HepG2 (cell line): Measurements from ENCODE around the gene ACOT13. TPM values are rescaled to one million over a fixed set of nuclear protein-coding genes. Genes with fewer than 3 reads are reported as not detected.
A peak's percentile ranks its signal among the peaks of the same experiment; 100 is the strongest.

ENCODE experiments used
- ATAC-seq: fragments of 200-7000 bp; cut with Tn5 transposase; 3 replicates; pipeline ENCODE4 v1.9.1; 2020; ENCODE audit warnings: mild to moderate bottlenecking, moderate library complexity
- BruUV-seq: library from RNA; stranded (reverse); fragments of 400-500 nt; replicated peaks from 2 replicates; lab custom pipeline; 2021; lab: Mats Ljungman, UMichigan
- CTCF ChIA-PET: fragments of 300-600 bp; formaldehyde crosslinking; extraction: SDS; loops from one replicate; lab custom pipeline; 2021; ENCODE audit warnings: low total read pairs, inconsistent platforms, low intra/inter-chr PET ratio; lab: Yijun Ruan, JAX
- POLR2A ChIA-PET: fragments of 350-600 bp; sonication (Branson Sonifier 250); formaldehyde crosslinking; loops from one replicate; lab custom pipeline; 2020; ENCODE audit warnings: antibody characterized with exemption, inconsistent platforms; lab: Yijun Ruan, JAX
- DNase-seq: peaks from one replicate; pipeline ENCODE4 v3.0.0-alpha.2; 2015; ENCODE audit warnings: low spot score
- FAIRE-seq: peaks from 3 replicates; lab custom pipeline; 2011; peaks lifted over from hg19 to GRCh38; lab: Jason Lieb, UNC
- H2AFZ ChIP-seq: one replicate; pipeline ENCODE4 v1.6.1; 2011; ENCODE audit warnings: low read length, inconsistent platforms
- H3K27ac ChIP-seq: fragments of 300-600 bp; 3 replicates; pipeline ENCODE4 v1.8.0; 2011; ENCODE audit warnings: mixed run types, mild to moderate bottlenecking, mixed read lengths, low read length, inconsistent platforms; ENCODE audit not compliant: insufficient read depth; ENCODE audit errors: extremely low read length
- H3K27me3 ChIP-seq, 2 experiments: fragments of 200-600 bp in 1 of 2; 2 replicates in 1 of 2; 3 replicates in 1 of 2; pipeline versions ENCODE4 v1.6.0 to v1.8.0; 2011; ENCODE audit warnings: low read length in 2 of 2, mild to moderate bottlenecking in 2 of 2, moderate library complexity in 2 of 2, inconsistent platforms in 1 of 2; ENCODE audit not compliant: insufficient read depth in 2 of 2, control insufficient read depth in 1 of 2
- H3K36me3 ChIP-seq, 2 experiments: fragments of 200-600 bp in 1 of 2; replicated peaks in 1 of 2; 2 replicates in 1 of 2; 3 replicates in 1 of 2; pipeline versions ENCODE4 v1.5.1 to v1.8.0; 2011; ENCODE audit warnings: low read length in 2 of 2, inconsistent platforms in 1 of 2; ENCODE audit not compliant: insufficient read depth in 2 of 2, control insufficient read depth in 1 of 2
- H3K4me1 ChIP-seq: 2 replicates; pipeline ENCODE4 v1.5.1; 2012; ENCODE audit warnings: low read length, inconsistent platforms; ENCODE audit not compliant: insufficient read depth
- H3K4me2 ChIP-seq: 2 replicates; pipeline ENCODE4 v1.6.0; 2011; ENCODE audit warnings: low read depth, low read length, inconsistent platforms
- H3K4me3 ChIP-seq, 3 experiments: fragments of 200-600 bp in 1 of 3; sonication (generic), shearing (Covaris generic) in 1 of 3; replicated peaks in 1 of 3; 2 replicates each; pipeline ENCODE4 v1.5.1; 2011 to 2016; ENCODE audit warnings: low read length in 3 of 3, inconsistent platforms in 2 of 3, low read depth in 2 of 3, mild to moderate bottlenecking in 2 of 3, control low read depth in 1 of 3, mixed read lengths in 1 of 3; ENCODE audit not compliant: insufficient read depth in 1 of 3
- H3K79me2 ChIP-seq: one replicate; pipeline ENCODE4 v1.6.1; 2011; ENCODE audit warnings: low read length, inconsistent platforms; ENCODE audit not compliant: insufficient read depth
- H3K9ac ChIP-seq: 2 replicates; pipeline ENCODE4 v1.6.0; 2011; ENCODE audit warnings: mild to moderate bottlenecking, low read depth, low read length, inconsistent platforms; ENCODE audit not compliant: insufficient read depth
- H3K9me3 ChIP-seq: 2 replicates; pipeline ENCODE4 v1.5.1; 2012; ENCODE audit warnings: mild to moderate bottlenecking, low read length
- H4K20me1 ChIP-seq: 2 replicates; pipeline ENCODE4 v1.6.0; 2011; ENCODE audit warnings: inconsistent platforms, mild to moderate bottlenecking, low read length, moderate library complexity; ENCODE audit not compliant: insufficient read depth
- AGO2 ChIP-seq: fragments of 200-400 bp; formaldehyde crosslinking; optimal IDR thresholded peaks from 2 replicates; pipeline ENCODE3; 2017; ENCODE audit warnings: mild to moderate bottlenecking, low read depth, low read length, moderate library complexity
- CBFB ChIP-seq: sonication (generic); formaldehyde crosslinking; IDR thresholded peaks from 2 replicates; pipeline ENCODE4 v1.4.0; 2020; ENCODE audit warnings: missing genetic modification reagents
- MBD4 ChIP-seq: IDR thresholded peaks from 2 replicates; pipeline ENCODE4 v1.6.1; 2012; ENCODE audit warnings: low read length, inconsistent platforms, borderline replicate concordance
- NFYC ChIP-seq: IDR thresholded peaks from 2 replicates; pipeline ENCODE4 v1.6.1; 2016; ENCODE audit warnings: missing genetic modification reagents, missing compliant biosample characterization
- PAF1 ChIP-seq: IDR thresholded peaks from 2 replicates; pipeline ENCODE4 v1.6.1; 2016; ENCODE audit warnings: missing genetic modification reagents, missing compliant biosample characterization
- RBFOX2 ChIP-seq: fragments of 200-400 bp; formaldehyde crosslinking; IDR thresholded peaks from 2 replicates; pipeline ENCODE4 v1.6.1; 2017; ENCODE audit warnings: low read depth, mild to moderate bottlenecking, low read length
- RBM22 ChIP-seq: fragments of 200-400 bp; formaldehyde crosslinking; optimal IDR thresholded peaks from 2 replicates; pipeline ENCODE3; 2017; ENCODE audit warnings: mild to moderate bottlenecking, low read length, moderate library complexity
- SSRP1 ChIP-seq: IDR thresholded peaks from 2 replicates; pipeline ENCODE4 v1.6.1; 2016; ENCODE audit warnings: control low read depth
- TAF1 ChIP-seq: sonication (generic); formaldehyde crosslinking; IDR thresholded peaks from 2 replicates; pipeline ENCODE4 v1.4.0; 2020; ENCODE audit warnings: missing genetic modification reagents
- TEAD2 ChIP-seq: sonication (generic); formaldehyde crosslinking; IDR thresholded peaks from 2 replicates; pipeline ENCODE4 v1.9.0; 2021; ENCODE audit warnings: missing genetic modification reagents
- TOE1 ChIP-seq: sonication (generic); formaldehyde crosslinking; IDR thresholded peaks from 2 replicates; pipeline ENCODE4 v1.4.0; 2020; ENCODE audit warnings: mild to moderate bottlenecking, missing genetic modification reagents
- ZMYM2 ChIP-seq: sonication (generic); formaldehyde crosslinking; IDR thresholded peaks from 2 replicates; pipeline ENCODE4 v1.8.0; 2022; ENCODE audit warnings: mild to moderate bottlenecking, missing genetic modification reagents
- ZNF230 ChIP-seq: sonication (generic); formaldehyde crosslinking; IDR thresholded peaks from 2 replicates; pipeline ENCODE4 v1.4.0; 2020; ENCODE audit warnings: mild to moderate bottlenecking, missing genetic modification reagents
- ZNF660 ChIP-seq: sonication (generic); formaldehyde crosslinking; IDR thresholded peaks from 2 replicates; pipeline ENCODE4 v1.5.1; 2020; ENCODE audit warnings: mild to moderate bottlenecking, low read depth, missing genetic modification reagents, borderline replicate concordance
- ZNF737 ChIP-seq: sonication (generic); formaldehyde crosslinking; IDR thresholded peaks from 2 replicates; pipeline ENCODE4 v1.5.0; 2020; ENCODE audit warnings: missing genetic modification reagents, mild to moderate bottlenecking, borderline replicate concordance
- ZNF878 ChIP-seq: sonication (generic); formaldehyde crosslinking; IDR thresholded peaks from 2 replicates; pipeline ENCODE4 v1.8.1; 2023; ENCODE audit warnings: mild to moderate bottlenecking, missing genetic modification reagents, moderate library complexity
- WGBS: methylation state at CpG from one replicate; pipeline ENCODE4 v1.1.6; 2017; ENCODE audit warnings: low lambda C conversion rate; 5-methylcytosine and 5-hydroxymethylcytosine counted together
- in situ Hi-C: cut with HindIII; loops from 2 replicates; pipeline ENCODE4 v1.10.0; 2017; ENCODE audit warnings: low pct_unique_long_range_greater_than_20kb; ENCODE audit not compliant: extremely low pct_ligation_motif_present
- intact Hi-C: fragments of 100-400 bp; cut with micrococcal nuclease; formaldehyde crosslinking; loops from one replicate; pipeline ENCODE4 v1.10.0; 2022; ENCODE audit not compliant: unreplicated experiment
- polyA plus RNA-seq, 8 experiments: library from polyadenylated mRNA; depleted of rRNA in 3 of 8; stranded (reverse) in 7 of 8; unstranded in 1 of 8; fragments of >200 nt; fragmentation: Illumina TruSeq in 4 of 8; extraction: Trizol in 4 of 8; gene quantifications; 2 replicates each; pipeline versions ENCODE4 v1.2.1 to v1.2.3, GENCODE V29; 2011 to 2016; ENCODE audit warnings: low read depth in 4 of 8, missing spikeins in 1 of 8, mixed read lengths in 1 of 8; ENCODE audit not compliant: insufficient read depth in 1 of 8
- total RNA-seq, 5 experiments: library from RNA; depleted of rRNA; stranded (reverse); fragments of >200 nt; fragmentation: Illumina TruSeq; extraction: Trizol; gene quantifications; 2 replicates each; pipeline ENCODE4 v1.2.3, GENCODE V29; 2016; ENCODE audit warnings: low read depth in 1 of 5
- TF ChIP-seq, protein P1 (sequence below): IDR thresholded peaks from 2 replicates; pipeline ENCODE4 v1.6.1; 2018; ENCODE audit warnings: missing genetic modification reagents
- TF ChIP-seq, protein P2 (sequence below): sonication (generic); formaldehyde crosslinking; IDR thresholded peaks from 2 replicates; pipeline ENCODE4 v1.4.0; 2020; ENCODE audit warnings: mild to moderate bottlenecking, missing genetic modification reagents

Gene ACOT13
- total and polyA plus RNA-seq, 2 of the 13 experiments (the other 11 are each of a cell fraction or from before 2014, with no cell fraction given), result 31.5 to 45.1 TPM

DNA sequence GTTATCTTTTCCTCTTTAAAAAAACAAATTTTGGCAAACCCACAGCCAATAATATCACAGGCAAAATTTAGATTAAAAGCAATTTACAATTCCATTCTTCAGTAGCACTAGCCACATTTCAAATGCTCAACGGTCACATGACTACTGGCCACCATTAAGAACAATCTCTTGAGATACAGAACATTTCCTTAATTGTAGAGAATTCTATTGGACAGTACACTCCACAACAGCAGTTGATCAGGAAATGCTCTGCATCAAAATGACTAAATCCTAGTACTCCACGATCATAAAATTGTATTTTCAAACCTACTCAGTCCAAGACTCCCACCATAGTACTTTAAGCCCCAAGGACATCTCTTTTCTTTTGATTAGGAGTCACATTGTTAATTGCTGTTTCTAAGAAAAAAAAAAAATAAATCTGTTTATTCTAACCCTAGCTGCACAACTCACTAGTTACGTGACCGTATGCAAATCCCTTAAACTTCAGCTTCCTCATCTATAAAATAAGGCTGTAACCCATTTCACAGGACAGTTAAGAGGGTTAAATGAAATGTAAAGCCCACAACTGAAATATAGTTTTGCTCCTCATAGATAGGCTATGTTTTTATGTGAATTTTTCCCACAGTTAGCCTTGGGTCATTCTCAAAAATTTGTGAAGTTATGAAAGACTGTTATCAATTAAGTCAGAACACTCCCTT lies 42.3 kb downstream of the ACOT13 start:
- Histone ChIP-seq H2AFZ (no peak overlapping the region), H3K36me3 (peaks cover 23 to 95% of the 10 kb centered on the region in 2 experiments), H3K9me3 (no peaks in the 10 kb centered on the region), H3K9ac (no peak overlapping the region), H4K20me1 (peaks cover 46% of the 10 kb centered on the region), H3K4me2 (no peak overlapping the region), H3K4me1 (peaks cover 25% of the 10 kb centered on the region), H3K27me3 (no peaks in the 10 kb centered on the region), H3K27ac (no peak overlapping the region), H3K4me3 (no peak overlapping the region), H3K79me2 (peaks cover 35% of the 10 kb centered on the region)
- TF ChIP-seq ZNF230 (CRISPR knock-in tag), result no peak
- no peak for TF ChIP-seq TEAD2
- TF ChIP-seq NFYC (CRISPR knock-in tag), result no peak
- TF ChIP-seq TAF1 (CRISPR knock-in tag), result no peak
- peak; percentile 78 for TF ChIP-seq RBFOX2
- TF ChIP-seq CBFB, result no peak
- peak; percentile 81 for TF ChIP-seq RBM22
- no peak for TF ChIP-seq ZNF737 (CRISPR knock-in tag)
- TF ChIP-seq, protein P1, sequence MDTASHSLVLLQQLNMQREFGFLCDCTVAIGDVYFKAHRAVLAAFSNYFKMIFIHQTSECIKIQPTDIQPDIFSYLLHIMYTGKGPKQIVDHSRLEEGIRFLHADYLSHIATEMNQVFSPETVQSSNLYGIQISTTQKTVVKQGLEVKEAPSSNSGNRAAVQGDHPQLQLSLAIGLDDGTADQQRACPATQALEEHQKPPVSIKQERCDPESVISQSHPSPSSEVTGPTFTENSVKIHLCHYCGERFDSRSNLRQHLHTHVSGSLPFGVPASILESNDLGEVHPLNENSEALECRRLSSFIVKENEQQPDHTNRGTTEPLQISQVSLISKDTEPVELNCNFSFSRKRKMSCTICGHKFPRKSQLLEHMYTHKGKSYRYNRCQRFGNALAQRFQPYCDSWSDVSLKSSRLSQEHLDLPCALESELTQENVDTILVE (CRISPR knock-in tag), result no peak
- TF ChIP-seq, protein P2, sequence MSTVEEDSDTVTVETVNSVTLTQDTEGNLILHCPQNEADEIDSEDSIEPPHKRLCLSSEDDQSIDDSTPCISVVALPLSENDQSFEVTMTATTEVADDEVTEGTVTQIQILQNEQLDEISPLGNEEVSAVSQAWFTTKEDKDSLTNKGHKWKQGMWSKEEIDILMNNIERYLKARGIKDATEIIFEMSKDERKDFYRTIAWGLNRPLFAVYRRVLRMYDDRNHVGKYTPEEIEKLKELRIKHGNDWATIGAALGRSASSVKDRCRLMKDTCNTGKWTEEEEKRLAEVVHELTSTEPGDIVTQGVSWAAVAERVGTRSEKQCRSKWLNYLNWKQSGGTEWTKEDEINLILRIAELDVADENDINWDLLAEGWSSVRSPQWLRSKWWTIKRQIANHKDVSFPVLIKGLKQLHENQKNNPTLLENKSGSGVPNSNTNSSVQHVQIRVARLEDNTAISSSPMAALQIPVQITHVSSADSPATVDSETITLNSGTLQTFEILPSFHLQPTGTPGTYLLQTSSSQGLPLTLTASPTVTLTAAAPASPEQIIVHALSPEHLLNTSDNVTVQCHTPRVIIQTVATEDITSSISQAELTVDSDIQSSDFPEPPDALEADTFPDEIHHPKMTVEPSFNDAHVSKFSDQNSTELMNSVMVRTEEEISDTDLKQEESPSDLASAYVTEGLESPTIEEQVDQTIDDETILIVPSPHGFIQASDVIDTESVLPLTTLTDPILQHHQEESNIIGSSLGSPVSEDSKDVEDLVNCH (CRISPR knock-in tag), result no peak
- TF ChIP-seq ZMYM2 (CRISPR knock-in tag), result no peak
- TF ChIP-seq TOE1 (CRISPR knock-in tag), result no peak
- TF ChIP-seq MBD4, result 0 out of 2 replicates have a peak, but pooled peaks have one; percentile 39
- TF ChIP-seq PAF1 (CRISPR knock-in tag), result 0 out of 2 replicates have a peak, but pooled peaks have one; percentile 37
- peak; percentile 80 for TF ChIP-seq AGO2
- no peak for TF ChIP-seq ZNF878
- TF ChIP-seq ZNF660 (CRISPR knock-in tag), result no peak
- 0 out of 2 replicates have a peak, but pooled peaks have one; percentile 54 for TF ChIP-seq SSRP1 (CRISPR knock-in tag)
- ATAC-seq, result no peak
- no peak for DNase-seq
- FAIRE-seq, result no peak
- in situ Hi-C loops (no loop called here), intact Hi-C loops (loop anchor here (10.0 kb wide), 1 partner anchor 366 kb away; no protein-coding TSS in a partner anchor)
- BruUV-seq, result no TSS peak
- WGBS, result 97% methylated on average over 4 of the region's 4 CpGs
- ChIA-PET POLR2A (interaction anchor here (2.0 kb wide), 1 partner anchor 43 kb away, joined by 6 read pairs; the partner anchor contains the start of genes ACOT13 and TDP2), CTCF (no interaction called here)
